HUES6 (cell line): ENCODE results near the gene PMVK.
A peak's percentile ranks its signal among the peaks of the same experiment; 100 is the strongest.
"Not testable (repeated sequence)": the region's sequence is repeated elsewhere in the genome, so short reads cannot be mapped to it uniquely, and the experiment has no call there.

Experiments used
- H3K27ac ChIP-seq: 2 replicates; pipeline ENCODE4 v1.7.0; 2013; ENCODE audit warnings: low read depth, mild to moderate bottlenecking, low read length, inconsistent platforms
- H3K27me3 ChIP-seq: 2 replicates; pipeline ENCODE4 v1.6.1; 2013; ENCODE audit warnings: low read length; ENCODE audit not compliant: control insufficient read depth, insufficient read depth
- H3K36me3 ChIP-seq: 2 replicates; pipeline ENCODE4 v1.6.1; 2013; ENCODE audit warnings: low read length; ENCODE audit not compliant: control insufficient read depth, insufficient read depth
- H3K4me1 ChIP-seq: 2 replicates; pipeline ENCODE4 v1.6.1; 2013; ENCODE audit warnings: low read length; ENCODE audit not compliant: control insufficient read depth, insufficient read depth
- H3K4me3 ChIP-seq: 2 replicates; pipeline ENCODE4 v1.5.1; 2013; ENCODE audit warnings: low read depth, low read length
- H3K9ac ChIP-seq: one replicate; pipeline ENCODE4 v1.6.1; 2013; ENCODE audit warnings: mild to moderate bottlenecking, low read length
- H3K9me3 ChIP-seq: 2 replicates; pipeline ENCODE4 v1.6.1; 2013; ENCODE audit warnings: low read depth, low read length; ENCODE audit not compliant: control insufficient read depth, insufficient read depth

Gene PMVK

DNA sequence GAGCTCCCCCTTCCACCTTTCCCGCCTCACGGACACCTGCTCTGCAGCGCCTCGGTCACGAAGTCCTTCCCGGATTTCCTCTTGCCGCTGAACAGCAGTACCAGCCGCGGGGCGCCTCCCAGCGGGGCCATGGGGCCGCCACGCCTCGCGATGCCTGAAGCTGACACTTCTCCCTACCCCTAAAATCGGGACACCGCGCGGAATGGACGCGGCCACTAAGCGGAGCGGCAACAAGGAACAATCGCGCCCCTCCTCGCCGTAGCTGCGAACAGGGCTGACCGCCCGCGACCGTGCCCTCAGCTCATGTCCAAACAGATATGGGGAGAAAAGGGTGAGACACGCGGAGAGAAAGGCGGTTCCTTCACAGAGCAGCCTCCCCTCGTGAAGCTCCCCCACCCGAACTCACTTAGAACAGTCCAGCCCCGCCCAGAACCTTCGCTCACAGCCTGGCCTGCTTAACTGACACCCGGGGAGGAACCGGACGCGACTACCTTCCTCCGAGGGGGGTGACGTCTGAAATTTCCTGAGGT lies at the start of gene PMVK:
Gene PMVK, minus strand, starts transcription at position 165 of the 530 bp plus-strand sequence. Its CDS starts 34 bp downstream, at position 131.
- Histone ChIP-seq H3K9ac (peak within 1 kb of the TSS; percentile 93), H3K27me3 (no peaks in the 10 kb centered on the region), H3K36me3 (no peaks in the 10 kb centered on the region), H3K27ac (peak within 1 kb of the TSS; percentile 96), H3K9me3 (no peaks in the 10 kb centered on the region), H3K4me3 (peak within 1 kb of the TSS; percentile 69), H3K4me1 (peaks cover 6% of the 10 kb centered on the region; the same call in 1 of the 2 replicates)

DNA sequence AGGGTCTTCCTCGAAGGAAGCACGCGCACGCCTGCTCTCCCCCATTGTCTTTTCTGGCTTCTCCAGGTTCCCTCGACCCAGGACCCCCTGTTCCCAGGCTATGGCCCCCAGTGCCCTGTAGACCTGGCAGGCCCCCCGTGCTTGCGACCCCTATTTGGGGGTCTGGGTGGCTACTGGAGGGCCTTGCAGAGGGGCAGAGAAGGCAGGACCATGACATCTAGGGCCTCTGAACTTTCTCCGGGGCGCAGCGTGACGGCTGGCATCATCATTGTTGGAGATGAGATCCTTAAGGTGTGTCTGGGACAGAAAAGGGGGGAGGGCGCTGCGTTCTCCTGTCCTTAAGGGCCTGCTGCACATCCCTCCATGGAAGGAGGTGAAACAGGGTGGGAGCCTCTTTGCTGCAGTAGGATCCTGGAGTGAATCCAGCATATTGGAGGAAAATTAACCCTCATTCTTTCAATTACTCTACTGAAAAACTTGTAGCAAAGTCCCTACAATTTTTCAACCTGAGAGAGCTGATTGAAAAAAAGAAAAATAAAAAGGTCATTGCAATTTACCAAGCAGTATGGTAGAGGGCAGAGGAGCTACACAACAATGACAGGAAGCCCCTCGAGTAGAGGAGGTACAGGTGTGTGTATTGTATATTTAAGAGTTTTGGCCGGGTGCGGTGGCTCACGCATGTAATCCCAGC lies 47.4 kb upstream of the PMVK start:
- peak overlapping the region; percentile 78; the same call in 1 of the 2 replicates for H3K27ac ChIP-seq
- no peaks in the 10 kb centered on the region for H3K9me3 ChIP-seq
- H3K27me3 ChIP-seq, result no peaks in the 10 kb centered on the region
- peak overlapping the region; percentile 92 for H3K9ac ChIP-seq
- peaks cover 38% of the 10 kb centered on the region for H3K36me3 ChIP-seq
- H3K4me3 ChIP-seq, result peak overlapping the region; percentile 91
- peaks cover 6% of the 10 kb centered on the region for H3K4me1 ChIP-seq

DNA sequence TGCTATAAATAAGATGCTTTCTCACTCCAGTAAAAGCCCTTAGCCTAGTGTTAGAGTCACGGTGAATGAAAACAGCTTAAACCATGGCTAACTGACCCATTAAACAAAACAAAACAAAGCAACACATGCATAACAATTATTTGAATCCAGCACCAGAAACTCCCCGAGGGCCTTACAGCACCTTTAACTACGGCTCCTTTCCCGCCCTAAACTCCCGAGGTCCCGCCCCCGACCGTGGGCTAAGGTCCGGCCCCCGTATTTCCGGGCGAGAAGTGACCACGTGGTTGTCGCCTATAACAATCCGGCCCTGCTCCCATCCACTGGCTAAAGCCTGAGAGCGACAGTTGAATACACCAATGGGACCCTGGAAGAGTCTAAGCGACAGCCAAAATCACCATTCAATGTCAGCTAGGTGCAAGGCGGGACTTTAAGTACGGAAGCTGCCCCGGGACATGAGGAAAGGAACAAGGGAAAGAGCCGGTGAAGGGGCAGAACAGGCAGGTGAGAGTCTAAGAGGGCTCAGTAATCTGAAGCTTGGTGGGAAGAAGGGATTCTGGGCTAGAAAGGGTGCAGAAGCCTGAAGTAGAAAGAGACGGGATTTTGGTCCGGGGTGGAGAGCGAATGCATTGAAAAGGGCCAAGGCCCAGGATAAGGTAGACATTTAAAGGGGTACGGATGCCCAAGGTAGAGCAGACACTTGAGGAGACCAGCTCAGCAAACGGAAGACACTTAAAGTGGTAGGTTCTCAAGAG lies 46.6 kb upstream of the PMVK start, which contains the start of gene FLAD1:
Gene FLAD1, plus strand, starts transcription at position 448 of the 752 bp plus-strand sequence. CDS start 351 bp downstream, outside the sequence.
- Histone ChIP-seq H3K9me3 (no peaks in the 10 kb centered on the region), H3K27ac (peak within 1 kb of the TSS; percentile 87), H3K9ac (peak within 1 kb of the TSS; percentile 92), H3K36me3 (peaks cover 35% of the 10 kb centered on the region), H3K27me3 (no peaks in the 10 kb centered on the region), H3K4me1 (peaks cover 6% of the 10 kb centered on the region), H3K4me3 (peak within 1 kb of the TSS; percentile 91)

GRCh38 chr1:154982341-154982740 lies 45.8 kb upstream of the PMVK start:
- peaks cover 35% of the 10 kb centered on the region for H3K36me3 ChIP-seq

DNA sequence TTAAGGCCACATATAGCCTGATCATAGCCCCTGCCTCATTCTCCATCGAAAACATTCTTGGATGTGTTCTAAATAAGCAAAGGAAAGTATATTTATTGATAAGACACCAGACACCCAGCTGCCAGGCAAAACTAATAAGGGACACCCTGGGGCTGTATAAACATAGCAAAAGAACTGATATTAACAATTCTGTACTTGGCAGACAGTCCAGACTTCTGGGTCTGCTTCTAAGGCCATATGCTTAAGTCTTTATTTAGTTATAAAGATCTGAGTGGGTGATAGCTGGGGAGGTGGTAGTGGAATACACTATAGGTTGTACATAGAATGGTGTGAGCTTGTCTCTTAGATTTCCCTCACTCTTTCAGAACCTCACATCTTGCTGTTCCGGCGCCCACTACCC lies 41.8 kb upstream of the PMVK start:
- Histone ChIP-seq H3K4me1 (peaks cover 11% of the 10 kb centered on the region), H3K36me3 (peaks cover 28% of the 10 kb centered on the region), H3K27ac (no peak overlapping the region), H3K9ac (no peak overlapping the region), H3K27me3 (no peaks in the 10 kb centered on the region), H3K9me3 (no peaks in the 10 kb centered on the region), H3K4me3 (no peak overlapping the region)

More at GRCh38 chr1:154982341-154982740, 45.8 kb upstream of the PMVK start:
- Histone ChIP-seq H3K9me3 (no peaks in the 10 kb centered on the region), H3K27me3 (no peaks in the 10 kb centered on the region), H3K4me3 (peak overlapping the region; percentile 50), H3K4me1 (peaks cover 6% of the 10 kb centered on the region), H3K27ac (peak overlapping the region; percentile 87), H3K9ac (peak overlapping the region; percentile 83)

DNA sequence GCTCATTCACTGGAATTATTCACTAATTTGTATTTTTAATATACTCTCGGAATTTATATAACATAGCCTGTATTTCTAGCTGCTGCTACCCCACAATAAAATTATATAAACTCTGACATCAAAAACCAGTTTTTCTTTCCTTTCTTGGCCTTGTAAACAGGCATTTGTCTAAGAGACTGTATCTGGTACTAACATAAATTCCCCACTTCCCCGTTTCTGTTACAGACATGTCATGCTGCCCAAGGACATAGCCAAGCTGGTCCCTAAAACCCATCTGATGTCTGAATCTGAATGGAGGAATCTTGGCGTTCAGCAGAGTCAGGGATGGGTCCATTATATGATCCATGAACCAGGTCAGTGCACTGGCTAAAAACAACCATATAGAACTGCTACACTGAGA lies 41.2 kb upstream of the PMVK start:
- Histone ChIP-seq H3K4me1 (peaks cover 14% of the 10 kb centered on the region), H3K36me3 (peaks cover 28% of the 10 kb centered on the region)
- H3K9ac ChIP-seq, H3K9me3 ChIP-seq, H3K27me3 ChIP-seq, H3K27ac ChIP-seq, H3K4me3 ChIP-seq: not testable (repeated sequence)

DNA sequence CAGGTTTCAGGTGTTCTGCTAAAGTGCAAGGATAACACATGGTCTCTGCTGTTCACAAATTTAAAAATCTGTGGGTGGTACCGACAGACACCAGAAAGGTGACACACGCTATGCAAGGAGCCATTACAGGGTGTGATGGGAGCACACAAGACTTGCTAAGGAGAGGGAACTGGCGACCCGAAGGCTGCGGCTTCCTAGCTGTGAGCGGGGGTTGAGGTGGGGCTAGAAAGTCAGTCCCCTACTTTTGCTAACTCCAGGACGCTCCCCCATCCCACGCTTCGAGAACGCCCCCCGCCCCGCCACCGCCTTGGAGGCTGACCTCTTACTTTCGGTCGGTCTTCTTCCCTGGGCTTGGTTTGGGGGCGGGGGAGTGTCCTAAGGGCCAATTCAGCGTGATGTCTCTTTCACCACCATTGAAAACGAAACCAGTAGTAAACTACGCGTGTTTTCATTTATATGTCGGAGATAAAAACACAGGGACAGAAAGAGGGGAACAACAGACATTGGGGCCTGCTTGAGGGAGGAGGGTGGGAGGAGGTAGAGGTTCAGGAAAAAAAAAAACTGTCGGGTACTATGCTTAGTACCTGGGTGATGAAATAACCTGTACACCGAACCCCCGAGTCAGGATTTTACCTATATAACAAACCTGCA lies 39.0 kb upstream of the PMVK start:
- H3K9me3 ChIP-seq, result no peaks in the 10 kb centered on the region
- peak overlapping the region; percentile 61 for H3K27ac ChIP-seq
- H3K9ac ChIP-seq, result peak overlapping the region; percentile 90
- peak overlapping the region; percentile 82 for H3K4me3 ChIP-seq
- peaks cover 22% of the 10 kb centered on the region for H3K4me1 ChIP-seq
- no peaks in the 10 kb centered on the region for H3K27me3 ChIP-seq
- peaks cover 25% of the 10 kb centered on the region for H3K36me3 ChIP-seq

GRCh38 chr1:154974808-154975408 lies 38.4 kb upstream of the PMVK start:
- H3K36me3 ChIP-seq, result peaks cover 22% of the 10 kb centered on the region
- no peaks in the 10 kb centered on the region for H3K9me3 ChIP-seq
- H3K27ac ChIP-seq, result peak overlapping the region; percentile 61
- peaks cover 22% of the 10 kb centered on the region for H3K4me1 ChIP-seq
- no peaks in the 10 kb centered on the region for H3K27me3 ChIP-seq
- H3K9ac ChIP-seq, result peak overlapping the region; percentile 90
- peak overlapping the region; percentile 82 for H3K4me3 ChIP-seq

DNA sequence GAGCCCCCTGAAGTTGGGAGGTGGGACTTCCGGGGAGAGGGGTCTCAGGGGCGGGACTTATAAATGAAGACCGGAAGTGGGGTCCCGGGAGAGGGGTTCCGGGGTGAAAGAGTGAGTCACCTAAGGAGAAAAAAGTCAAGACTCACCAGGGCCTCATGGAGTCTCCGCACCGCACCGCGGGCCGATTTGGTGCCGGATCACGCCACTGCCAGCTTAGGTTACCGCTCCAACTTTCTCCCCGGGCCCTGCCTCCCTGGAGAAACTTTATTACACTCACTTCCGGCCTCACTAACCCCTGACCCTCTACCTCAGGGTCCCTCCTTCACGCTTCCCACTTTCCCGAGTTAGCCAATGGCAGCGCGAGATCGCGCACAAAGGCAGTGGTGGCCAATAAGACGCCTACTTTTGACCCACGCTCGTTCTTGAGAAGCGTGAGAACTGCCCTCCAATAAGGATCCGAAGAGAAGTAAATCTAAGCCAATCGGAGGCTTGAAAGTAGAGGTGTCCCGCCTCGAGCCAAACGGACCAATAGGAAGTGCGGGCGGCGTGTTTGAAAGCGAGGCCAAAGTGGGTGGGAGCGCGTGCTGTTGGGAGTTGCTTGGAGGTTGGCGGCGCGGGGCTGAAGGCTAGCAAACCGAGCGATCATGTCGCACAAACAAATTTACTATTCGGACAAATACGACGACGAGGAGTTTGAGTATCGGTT lies 37.7 kb upstream of the PMVK start, which contains the start of gene CKS1B:
Gene CKS1B, plus strand, starts transcription at position 580 of the 706 bp plus-strand sequence. Its CDS starts 65 bp downstream, at position 645.
- Histone ChIP-seq H3K27ac (peak within 1 kb of the TSS; percentile 95), H3K9ac (peak within 1 kb of the TSS; percentile 90), H3K36me3 (peaks cover 16% of the 10 kb centered on the region), H3K9me3 (no peaks in the 10 kb centered on the region), H3K27me3 (no peaks in the 10 kb centered on the region), H3K4me3 (peak within 1 kb of the TSS; percentile 82), H3K4me1 (peaks cover 22% of the 10 kb centered on the region)
